Calu3 (cell line): ENCODE data around the gene SCAPER. TPM values are rescaled to one million over a fixed set of nuclear protein-coding genes. Genes with fewer than 3 reads are reported as not detected.

Experiments
- BruUV-seq: library from RNA; stranded (reverse); fragments of 400-500 nt; replicated peaks from 2 replicates; lab custom pipeline; 2021; lab: Mats Ljungman, UMichigan
- CTCF ChIA-PET: fragments of 300-600 bp; sonication (Branson Sonifier 250); formaldehyde crosslinking; loops from one replicate; lab custom pipeline; 2022; ENCODE audit warnings: antibody characterized with exemption; lab: Charles Lee
- DNase-seq: peaks from one replicate; pipeline ENCODE4 v3.0.0; 2022
- H3K27ac Mint-ChIP-seq: one replicate; pipeline ENCODE4 v1.8.0; 2022; ENCODE audit warnings: mixed read lengths; ENCODE audit not compliant: unreplicated experiment
- H3K27me3 Mint-ChIP-seq: one replicate; pipeline ENCODE4 v1.8.0; 2022; ENCODE audit warnings: mixed read lengths; ENCODE audit not compliant: unreplicated experiment
- H3K36me3 Mint-ChIP-seq: one replicate; pipeline ENCODE4 v1.8.0; 2022; ENCODE audit warnings: mild to moderate bottlenecking, moderate library complexity, mixed read lengths; ENCODE audit not compliant: insufficient read depth, unreplicated experiment
- H3K4me1 Mint-ChIP-seq: one replicate; pipeline ENCODE4 v1.8.0; 2022; ENCODE audit warnings: mild to moderate bottlenecking, low read depth, mixed read lengths; ENCODE audit not compliant: unreplicated experiment
- H3K4me3 Mint-ChIP-seq: one replicate; pipeline ENCODE4 v1.8.0; 2022; ENCODE audit warnings: mild to moderate bottlenecking, low read depth, moderate library complexity, mixed read lengths; ENCODE audit not compliant: unreplicated experiment
- H3K9me3 Mint-ChIP-seq: one replicate; pipeline ENCODE4 v1.8.0; 2022; ENCODE audit warnings: low read depth, mixed read lengths; ENCODE audit not compliant: unreplicated experiment
- intact Hi-C: fragments of 100-400 bp; cut with micrococcal nuclease; formaldehyde crosslinking; loops from one replicate; pipeline ENCODE4 v1.10.0; 2022; ENCODE audit not compliant: unreplicated experiment
- total RNA-seq: library from RNA; stranded (reverse); gene quantifications from 2 replicates; pipeline ENCODE4 v1.2.3, GENCODE V29; 2022
- TF ChIP-seq, protein P1 (sequence below): fragments of 200-600 bp; IDR thresholded peaks from one replicate; pipeline ENCODE4 v1.8.0; 2022; ENCODE audit warnings: antibody characterized with exemption; ENCODE audit not compliant: unreplicated experiment

Gene SCAPER
- total RNA-seq, 1 experiment from 2014 or later = 34.8 TPM

DNA sequence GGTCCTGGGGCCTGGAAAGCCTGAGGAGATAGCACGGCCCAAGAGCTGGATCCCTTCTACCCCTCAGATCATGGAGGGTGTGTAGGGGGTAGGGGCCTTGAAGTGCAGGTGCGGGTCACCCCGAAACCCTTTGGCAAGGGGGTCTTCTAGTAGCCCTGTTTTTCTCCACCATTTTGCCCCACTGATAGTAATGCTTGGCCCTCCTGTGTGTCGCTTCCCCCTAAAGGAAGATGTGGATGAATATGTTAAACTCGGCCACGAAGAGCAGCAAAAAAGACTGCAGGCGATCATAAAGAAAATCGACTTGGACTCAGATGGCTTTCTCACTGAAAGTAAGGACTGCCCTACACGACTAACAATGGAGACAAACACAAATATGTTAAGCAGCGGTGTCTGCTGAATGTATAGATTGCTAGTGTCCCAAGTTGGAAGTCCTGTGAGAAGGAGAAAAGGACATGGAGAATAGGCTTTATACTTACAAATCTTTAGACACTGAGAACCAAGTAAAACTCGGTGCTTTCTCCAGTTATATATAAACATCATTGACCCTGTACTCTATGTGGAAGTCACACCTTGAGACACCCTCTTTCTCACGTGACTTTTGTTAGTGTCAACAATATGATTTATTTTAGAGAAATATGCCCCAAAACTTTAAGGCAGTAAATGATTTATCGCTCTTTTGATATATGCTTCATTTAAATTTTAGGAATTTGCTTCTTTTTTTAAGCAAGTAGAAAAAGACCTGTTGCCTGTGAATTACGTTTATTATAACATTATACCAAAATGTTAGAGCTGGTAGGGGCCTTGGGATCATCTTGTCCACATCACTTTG is 27.2 kb upstream of the SCAPER start:
- BruUV-seq = TSS peak; percentile 51
- TF ChIP-seq, protein P1, sequence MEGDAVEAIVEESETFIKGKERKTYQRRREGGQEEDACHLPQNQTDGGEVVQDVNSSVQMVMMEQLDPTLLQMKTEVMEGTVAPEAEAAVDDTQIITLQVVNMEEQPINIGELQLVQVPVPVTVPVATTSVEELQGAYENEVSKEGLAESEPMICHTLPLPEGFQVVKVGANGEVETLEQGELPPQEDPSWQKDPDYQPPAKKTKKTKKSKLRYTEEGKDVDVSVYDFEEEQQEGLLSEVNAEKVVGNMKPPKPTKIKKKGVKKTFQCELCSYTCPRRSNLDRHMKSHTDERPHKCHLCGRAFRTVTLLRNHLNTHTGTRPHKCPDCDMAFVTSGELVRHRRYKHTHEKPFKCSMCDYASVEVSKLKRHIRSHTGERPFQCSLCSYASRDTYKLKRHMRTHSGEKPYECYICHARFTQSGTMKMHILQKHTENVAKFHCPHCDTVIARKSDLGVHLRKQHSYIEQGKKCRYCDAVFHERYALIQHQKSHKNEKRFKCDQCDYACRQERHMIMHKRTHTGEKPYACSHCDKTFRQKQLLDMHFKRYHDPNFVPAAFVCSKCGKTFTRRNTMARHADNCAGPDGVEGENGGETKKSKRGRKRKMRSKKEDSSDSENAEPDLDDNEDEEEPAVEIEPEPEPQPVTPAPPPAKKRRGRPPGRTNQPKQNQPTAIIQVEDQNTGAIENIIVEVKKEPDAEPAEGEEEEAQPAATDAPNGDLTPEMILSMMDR = no peak
- peak overlapping the region; percentile 68 for H3K27ac Mint-ChIP-seq
- H3K4me3 Mint-ChIP-seq = peak overlapping the region; percentile 85
- peaks cover 12% of the 10 kb centered on the region for H3K4me1 Mint-ChIP-seq
- H3K36me3 Mint-ChIP-seq = peaks cover 30% of the 10 kb centered on the region
- CTCF ChIA-PET = interaction anchor here (1.2 kb wide), 2 partner anchors 9 to 28 kb away, joined by 3 read pairs; no protein-coding TSS in a partner anchor
- intact Hi-C loops = no loop called here
- H3K9me3 Mint-ChIP-seq = no peaks in the 10 kb centered on the region
- no peaks in the 10 kb centered on the region for H3K27me3 Mint-ChIP-seq
- DNase-seq = peak; percentile 4

DNA sequence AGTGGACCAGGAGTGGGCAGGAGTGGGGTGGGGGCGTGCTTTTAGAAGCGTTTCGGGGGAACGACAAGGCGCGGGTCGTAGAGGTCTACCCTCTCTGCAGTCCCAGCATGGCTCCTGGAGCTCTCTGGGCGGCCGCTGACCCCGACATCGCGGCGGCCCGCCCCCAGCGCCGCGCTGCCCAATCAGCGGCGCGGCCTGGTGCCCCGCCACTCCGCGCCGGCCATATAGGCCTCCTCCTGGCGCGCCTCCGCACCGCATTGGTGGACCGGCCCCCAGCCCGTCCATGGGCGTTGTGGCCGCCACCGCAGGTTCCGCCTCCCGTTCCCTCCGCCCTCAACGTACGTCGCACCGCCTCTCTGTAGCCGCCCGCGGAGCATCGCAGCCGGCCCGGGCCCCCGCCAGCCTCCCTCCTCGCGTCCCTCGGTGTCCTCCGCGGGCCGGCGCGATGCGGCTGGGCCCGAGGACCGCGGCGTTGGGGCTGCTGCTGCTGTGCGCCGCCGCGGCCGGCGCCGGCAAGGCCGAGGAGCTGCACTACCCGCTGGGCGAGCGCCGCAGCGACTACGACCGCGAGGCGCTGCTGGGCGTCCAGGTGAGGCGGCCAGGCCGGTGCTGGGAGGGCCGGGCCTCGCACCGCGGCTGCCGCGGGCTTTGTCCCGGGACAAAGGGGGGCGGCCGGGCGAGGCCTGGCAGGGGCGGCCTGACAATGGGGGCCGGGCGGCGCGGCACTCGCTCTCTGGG is 26.4 kb upstream of the SCAPER start, which contains the start of gene RCN2:
Gene RCN2, plus strand, starts transcription at position 353 of the 738 bp plus-strand sequence. Its CDS starts 93 bp downstream, at position 446.
- peak within 1 kb of the TSS; percentile 68 for H3K27ac Mint-ChIP-seq
- intact Hi-C loops = no loop called here
- H3K9me3 Mint-ChIP-seq = no peaks in the 10 kb centered on the region
- BruUV-seq = no TSS peak
- DNase-seq = peak; percentile 98
- TF ChIP-seq, protein P1 = no peak
- peaks cover 12% of the 10 kb centered on the region for H3K4me1 Mint-ChIP-seq
- H3K27me3 Mint-ChIP-seq = no peaks in the 10 kb centered on the region
- peak within 1 kb of the TSS; percentile 85 for H3K4me3 Mint-ChIP-seq
- H3K36me3 Mint-ChIP-seq = peaks cover 28% of the 10 kb centered on the region
- CTCF ChIA-PET = interaction anchor here (1.2 kb wide), 2 partner anchors 10 to 27 kb away, joined by 3 read pairs; no protein-coding TSS in a partner anchor

DNA sequence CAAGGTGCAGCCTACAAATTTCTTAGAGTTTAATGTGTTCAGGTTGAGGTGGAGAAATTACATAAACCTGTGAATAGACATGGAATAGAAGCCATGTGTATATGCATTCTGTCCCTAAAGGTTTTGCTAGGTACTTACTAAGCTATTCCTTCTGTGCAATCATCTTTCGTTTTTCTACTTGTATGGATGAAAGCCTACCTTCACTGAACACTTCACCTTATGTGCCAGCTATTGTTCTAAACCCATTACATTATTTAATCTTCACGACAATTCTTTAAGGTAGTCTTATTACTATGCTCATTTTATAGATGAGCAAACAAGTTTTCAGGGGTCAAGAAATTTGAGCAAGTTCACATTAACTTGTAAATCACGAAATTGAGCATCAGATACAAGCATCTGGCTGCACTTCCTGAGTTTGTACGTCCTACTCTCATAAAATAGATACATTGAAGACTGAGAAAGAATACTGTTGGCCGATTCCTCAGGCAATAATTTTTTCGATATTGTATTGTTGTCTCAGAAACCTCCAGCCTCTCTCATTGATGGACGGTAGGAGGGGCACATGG is 25.8 kb upstream of the SCAPER start:
- Mint-ChIP-seq H3K4me3 (peak overlapping the region; percentile 85), H3K27ac (peak overlapping the region; percentile 45), H3K9me3 (no peaks in the 10 kb centered on the region), H3K36me3 (peaks cover 28% of the 10 kb centered on the region), H3K4me1 (peaks cover 12% of the 10 kb centered on the region), H3K27me3 (no peaks in the 10 kb centered on the region)
- TSS peak; percentile 64 for BruUV-seq
- DNase-seq = no peak
- intact Hi-C loops = no loop called here
- TF ChIP-seq, protein P1 = no peak
- CTCF ChIA-PET = interaction anchor here (1.2 kb wide), 1 partner anchor 11 kb away, joined by 3 read pairs; no protein-coding TSS in a partner anchor
